Esophagus muscularis mucosa (tissue), 3 donors: ENCODE data around the gene VPS13D.

ENCODE experiments used
- CTCF ChIP-seq, 3 experiments: fragments of 200-600 bp in 2 of 3; fragments of 450-650 bp in 1 of 3; sonication (generic) in 2 of 3; IDR thresholded peaks; one replicate each; pipeline ENCODE4 v1.5.1; 2017 to 2019; ENCODE audit warnings: antibody characterized with exemption in 3 of 3, mild to moderate bottlenecking in 2 of 3, moderate library complexity in 1 of 3
- POLR2AphosphoS5 ChIP-seq, 2 donors: sonication (generic); formaldehyde crosslinking; IDR thresholded peaks; one replicate each; pipeline ENCODE4 v1.6.1; 2017; ENCODE audit warnings: antibody characterized with exemption in 2 of 2

- TF ChIP-seq POLR2AphosphoS5 (IDR thresholded peaks at IDR 0.05) = no peak
- no peak for TF ChIP-seq CTCF (IDR thresholded peaks at IDR 0.05)
Measured at GRCh38 chr1:12249181-12249580, 19.4 kb downstream of the VPS13D start.
